Keratinocyte (primary cell): ENCODE measurements around the gene FILIP1. TPM values are rescaled to one million over a fixed set of nuclear protein-coding genes. Genes with fewer than 3 reads are reported as not detected.

ENCODE experiments used
- DNase-seq: peaks from one replicate; pipeline ENCODE4 v3.0.0-alpha.2; 2011; ENCODE audit warnings: low read depth, missing footprints, low spot score
- FAIRE-seq: peaks from 2 replicates; lab custom pipeline; 2011; peaks lifted over from hg19 to GRCh38; lab: Jason Lieb, UNC
- H2AFZ ChIP-seq: 2 replicates; pipeline ENCODE4 v1.6.0; 2012; ENCODE audit warnings: low read length, control low read depth, inconsistent platforms; ENCODE audit not compliant: control insufficient read depth
- H3K27ac ChIP-seq: 2 replicates; pipeline ENCODE4 v1.5.1; 2011; ENCODE audit warnings: low read length; ENCODE audit not compliant: control insufficient read depth, insufficient read depth
- H3K27me3 ChIP-seq: 3 replicates; pipeline ENCODE4 v1.6.0; 2011; ENCODE audit warnings: low read length; ENCODE audit not compliant: control insufficient read depth, insufficient read depth; ENCODE audit errors: extremely low read depth
- H3K36me3 ChIP-seq, 2 experiments: 2 replicates in 1 of 2; 3 replicates in 1 of 2; pipeline ENCODE4 v1.5.1; 2011; ENCODE audit warnings: low read length in 2 of 2, mild to moderate bottlenecking in 1 of 2; ENCODE audit not compliant: control insufficient read depth in 2 of 2, insufficient read depth in 2 of 2; ENCODE audit errors: extremely low read depth in 1 of 2
- H3K4me1 ChIP-seq: 3 replicates; pipeline ENCODE4 v1.5.1; 2011; ENCODE audit warnings: low read length; ENCODE audit not compliant: control insufficient read depth, insufficient read depth; ENCODE audit errors: extremely low read depth
- H3K4me2 ChIP-seq: 3 replicates; pipeline ENCODE4 v1.6.0; 2011; ENCODE audit warnings: low read depth, low read length; ENCODE audit not compliant: control insufficient read depth, insufficient read depth; ENCODE audit errors: extremely low read depth
- H3K4me3 ChIP-seq, 3 experiments: fragments of 200-600 bp in 1 of 3; sonication (generic) in 1 of 3; 2 replicates in 2 of 3; 3 replicates in 1 of 3; pipeline ENCODE4 v1.5.1; 2011 to 2016; ENCODE audit warnings: low read length in 3 of 3, mild to moderate bottlenecking in 3 of 3, control low read depth in 2 of 3, inconsistent platforms in 1 of 3, low read depth in 1 of 3, mixed read lengths in 1 of 3, mixed run types in 1 of 3, moderate library complexity in 1 of 3; ENCODE audit not compliant: control insufficient read depth in 2 of 3, insufficient read depth in 2 of 3; ENCODE audit errors: extremely low read depth in 1 of 3
- H3K79me2 ChIP-seq: 2 replicates; pipeline ENCODE4 v1.6.0; 2012; ENCODE audit warnings: low read length; ENCODE audit not compliant: control insufficient read depth, insufficient read depth
- H3K9ac ChIP-seq: 3 replicates; pipeline ENCODE4 v1.6.0; 2011; ENCODE audit warnings: low read length; ENCODE audit not compliant: control insufficient read depth, insufficient read depth; ENCODE audit errors: extremely low read depth
- H3K9me1 ChIP-seq: 3 replicates; pipeline ENCODE4 v1.6.0; 2011; ENCODE audit warnings: low read length; ENCODE audit not compliant: control insufficient read depth, insufficient read depth; ENCODE audit errors: extremely low read depth
- H3K9me3 ChIP-seq: 2 replicates; pipeline ENCODE4 v1.5.1; 2012; ENCODE audit warnings: low read depth, low read length; ENCODE audit not compliant: control insufficient read depth
- H4K20me1 ChIP-seq: 3 replicates; pipeline ENCODE4 v1.6.0; 2011; ENCODE audit warnings: low read length; ENCODE audit not compliant: control insufficient read depth, insufficient read depth; ENCODE audit errors: extremely low read depth
- EZH2 ChIP-seq: IDR thresholded peaks from one replicate; pipeline ENCODE4 v1.6.1; 2012; ENCODE audit warnings: inconsistent platforms, mild to moderate bottlenecking, low read length, moderate library complexity
- dilution Hi-C: fragments of 300-500 bp; cut with MboI; formaldehyde crosslinking; loops from one replicate; pipeline ENCODE4 v1.7.0; 2020; ENCODE audit warnings: low sequenced_read_pairs; ENCODE audit not compliant: extremely low pct_ligation_motif_present
- polyA plus RNA-seq, 5 experiments: library from polyadenylated mRNA; depleted of rRNA in 3 of 5; stranded (reverse) in 3 of 5; stranded (forward) in 1 of 5; unstranded in 1 of 5; fragments of >200 nt; gene quantifications; 1 replicate in 1 of 5; 2 replicates in 3 of 5; 3 replicates in 1 of 5; pipeline versions ENCODE4 v1.2.1 to v1.2.3, GENCODE V29; 2011 to 2012; ENCODE audit warnings: missing spikeins in 2 of 5, low read depth in 1 of 5, low replicate concordance in 1 of 5
- TF ChIP-seq, protein P1 (sequence below), 3 experiments: IDR thresholded peaks in 1 of 3; conservative IDR thresholded peaks in 1 of 3; optimal IDR thresholded peaks in 1 of 3; 2 replicates in 2 of 3; 3 replicates in 1 of 3; pipeline versions ENCODE3 to v1.5.1; 2011; ENCODE audit warnings: low read length in 3 of 3, mild to moderate bottlenecking in 3 of 3, moderate library complexity in 2 of 3, control low read depth in 1 of 3, inconsistent platforms in 1 of 3; ENCODE audit not compliant: insufficient read depth in 2 of 3; ENCODE audit errors: extremely low read depth in 1 of 3

FILIP1 gene
- polyA plus RNA-seq, 1 donor (not counting 4 experiments of a cell fraction or from before 2014, with no cell fraction given): 0.01 TPM

GRCh38 chr6:75391276-75391675 lies 102.3 kb downstream of the FILIP1 start:
- Histone ChIP-seq H3K4me3 (no peak overlapping the region), H3K9me1 (no peaks in the 10 kb centered on the region), H3K4me2 (no peak overlapping the region), H3K36me3 (no peaks in the 10 kb centered on the region), H3K9me3 (no peaks in the 10 kb centered on the region), H3K27ac (no peak overlapping the region), H3K79me2 (no peaks in the 10 kb centered on the region), H3K27me3 (no peaks in the 10 kb centered on the region), H3K9ac (no peak overlapping the region), H3K4me1 (no peaks in the 10 kb centered on the region), H4K20me1 (no peaks in the 10 kb centered on the region), H2AFZ (no peak overlapping the region)
- DNase-seq: no peak
- dilution Hi-C loops: no loop called here
- TF ChIP-seq, protein P1, sequence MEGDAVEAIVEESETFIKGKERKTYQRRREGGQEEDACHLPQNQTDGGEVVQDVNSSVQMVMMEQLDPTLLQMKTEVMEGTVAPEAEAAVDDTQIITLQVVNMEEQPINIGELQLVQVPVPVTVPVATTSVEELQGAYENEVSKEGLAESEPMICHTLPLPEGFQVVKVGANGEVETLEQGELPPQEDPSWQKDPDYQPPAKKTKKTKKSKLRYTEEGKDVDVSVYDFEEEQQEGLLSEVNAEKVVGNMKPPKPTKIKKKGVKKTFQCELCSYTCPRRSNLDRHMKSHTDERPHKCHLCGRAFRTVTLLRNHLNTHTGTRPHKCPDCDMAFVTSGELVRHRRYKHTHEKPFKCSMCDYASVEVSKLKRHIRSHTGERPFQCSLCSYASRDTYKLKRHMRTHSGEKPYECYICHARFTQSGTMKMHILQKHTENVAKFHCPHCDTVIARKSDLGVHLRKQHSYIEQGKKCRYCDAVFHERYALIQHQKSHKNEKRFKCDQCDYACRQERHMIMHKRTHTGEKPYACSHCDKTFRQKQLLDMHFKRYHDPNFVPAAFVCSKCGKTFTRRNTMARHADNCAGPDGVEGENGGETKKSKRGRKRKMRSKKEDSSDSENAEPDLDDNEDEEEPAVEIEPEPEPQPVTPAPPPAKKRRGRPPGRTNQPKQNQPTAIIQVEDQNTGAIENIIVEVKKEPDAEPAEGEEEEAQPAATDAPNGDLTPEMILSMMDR (optimal IDR thresholded peaks at IDR 0.05 in 1 of 3, IDR thresholded peaks at IDR 0.05 in 1 of 3, conservative IDR thresholded peaks at IDR 0.05 in 1 of 3; ENCODE audit: extremely low read depth in 1 of 3, insufficient read depth in 2 of 3, low read length in 3 of 3): no peak
- no peak for TF ChIP-seq EZH2
- no peak for FAIRE-seq

DNA sequence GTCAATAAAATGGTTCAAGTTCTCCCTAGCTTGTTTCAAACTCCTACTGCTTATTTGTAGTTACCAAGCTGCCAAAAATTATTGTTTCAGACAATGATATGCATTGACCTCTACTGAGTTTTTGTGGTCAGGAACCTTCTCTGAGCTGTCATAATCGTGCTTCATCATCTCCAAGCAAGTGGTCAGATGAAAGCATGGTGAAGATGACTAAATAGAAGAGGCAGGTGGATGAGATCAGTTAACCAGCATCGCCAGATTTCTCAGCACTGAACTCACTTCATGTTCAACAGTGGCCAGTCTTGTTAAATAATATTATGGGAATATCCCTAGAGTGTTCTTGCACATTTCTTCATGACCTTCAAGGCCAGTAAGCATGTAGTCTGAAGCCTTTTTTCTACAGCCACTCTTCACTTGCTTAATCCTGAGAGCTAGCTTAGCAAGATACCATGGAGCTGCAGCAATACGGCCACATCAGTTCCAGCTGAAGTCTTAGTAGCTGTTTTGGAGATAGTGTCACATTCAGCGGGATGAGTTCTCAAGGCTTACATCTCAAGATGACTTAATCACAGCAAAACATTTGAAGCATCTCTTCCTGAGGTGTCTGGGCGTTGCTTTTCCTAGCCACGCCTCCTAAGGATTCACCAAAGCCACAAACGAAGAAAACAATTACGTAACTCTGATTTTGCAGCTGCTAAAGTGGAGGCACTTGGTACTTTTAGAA lies 107.4 kb downstream of the FILIP1 start:
- Histone ChIP-seq H4K20me1 (no peaks in the 10 kb centered on the region), H3K79me2 (no peaks in the 10 kb centered on the region), H3K4me1 (no peaks in the 10 kb centered on the region), H3K27me3 (no peaks in the 10 kb centered on the region), H3K27ac (no peak overlapping the region), H3K9me1 (no peaks in the 10 kb centered on the region), H3K9ac (no peak overlapping the region), H3K9me3 (no peaks in the 10 kb centered on the region), H3K4me2 (no peak overlapping the region), H3K4me3 (no peak overlapping the region), H3K36me3 (no peaks in the 10 kb centered on the region), H2AFZ (no peak overlapping the region)
- FAIRE-seq: no peak
- no peak for DNase-seq
- TF ChIP-seq, protein P1 (optimal IDR thresholded peaks at IDR 0.05 in 1 of 3, IDR thresholded peaks at IDR 0.05 in 1 of 3, conservative IDR thresholded peaks at IDR 0.05 in 1 of 3; ENCODE audit: extremely low read depth in 1 of 3, insufficient read depth in 2 of 3, low read length in 3 of 3): no peak
- no peak for TF ChIP-seq EZH2
- dilution Hi-C loops: no loop called here
